ENCODE data around the gene COL16A1. TPM values are rescaled to one million over a fixed set of nuclear protein-coding genes. Genes with fewer than 3 reads are reported as not detected.

COL16A1 gene
- total RNA-seq, 1 donor from 2014 or later: 339 TPM

DNA sequence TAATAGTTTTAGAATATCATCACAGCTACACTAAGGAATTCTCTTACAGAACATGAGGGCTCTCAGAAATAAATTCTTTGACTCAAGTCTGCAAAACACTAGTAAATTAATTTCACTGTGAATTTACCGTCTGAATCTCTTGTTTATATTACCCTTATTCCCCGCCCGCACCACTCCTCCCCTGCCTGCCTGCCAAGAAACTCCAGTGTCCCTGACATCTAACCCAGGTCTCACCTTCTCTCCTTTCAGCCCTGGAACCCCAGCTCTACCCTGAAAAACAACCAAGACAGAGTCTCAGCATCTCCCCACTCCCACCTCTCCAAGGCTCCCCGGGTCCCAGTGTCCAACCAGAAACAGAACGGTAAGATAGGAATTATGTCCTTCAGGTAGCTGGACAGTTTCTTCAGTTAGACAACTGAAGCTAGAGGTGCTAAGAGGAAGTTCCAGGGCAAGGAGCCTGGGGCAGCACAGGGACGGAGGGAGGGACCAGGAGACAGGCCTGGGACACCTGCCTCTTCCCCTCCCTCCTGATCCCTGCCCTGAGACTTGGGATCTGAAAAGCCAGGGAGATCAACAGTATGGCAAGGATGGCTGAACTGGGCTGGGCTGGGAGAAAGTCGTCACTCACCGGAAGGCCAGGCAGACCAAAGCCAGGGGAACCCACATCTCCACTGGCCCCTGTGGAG lies 15.4 kb downstream of the COL16A1 start:
- no peak overlapping the region for H3K27ac ChIP-seq
- no peaks in the 10 kb centered on the region for H3K4me1 ChIP-seq
- H3K27me3 ChIP-seq: no peaks in the 10 kb centered on the region
- intact Hi-C loops (cut with DNase I): no loop called here
- H3K36me3 ChIP-seq: peaks cover 66 to 82% of the 10 kb centered on the region in 2 donors
- TF ChIP-seq, protein P1, sequence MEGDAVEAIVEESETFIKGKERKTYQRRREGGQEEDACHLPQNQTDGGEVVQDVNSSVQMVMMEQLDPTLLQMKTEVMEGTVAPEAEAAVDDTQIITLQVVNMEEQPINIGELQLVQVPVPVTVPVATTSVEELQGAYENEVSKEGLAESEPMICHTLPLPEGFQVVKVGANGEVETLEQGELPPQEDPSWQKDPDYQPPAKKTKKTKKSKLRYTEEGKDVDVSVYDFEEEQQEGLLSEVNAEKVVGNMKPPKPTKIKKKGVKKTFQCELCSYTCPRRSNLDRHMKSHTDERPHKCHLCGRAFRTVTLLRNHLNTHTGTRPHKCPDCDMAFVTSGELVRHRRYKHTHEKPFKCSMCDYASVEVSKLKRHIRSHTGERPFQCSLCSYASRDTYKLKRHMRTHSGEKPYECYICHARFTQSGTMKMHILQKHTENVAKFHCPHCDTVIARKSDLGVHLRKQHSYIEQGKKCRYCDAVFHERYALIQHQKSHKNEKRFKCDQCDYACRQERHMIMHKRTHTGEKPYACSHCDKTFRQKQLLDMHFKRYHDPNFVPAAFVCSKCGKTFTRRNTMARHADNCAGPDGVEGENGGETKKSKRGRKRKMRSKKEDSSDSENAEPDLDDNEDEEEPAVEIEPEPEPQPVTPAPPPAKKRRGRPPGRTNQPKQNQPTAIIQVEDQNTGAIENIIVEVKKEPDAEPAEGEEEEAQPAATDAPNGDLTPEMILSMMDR (IDR thresholded peaks at IDR 0.05): no peak
- DNase-seq (ENCODE audit: low spot score in 2 of 2): no peak
- H3K9me3 ChIP-seq: no peaks in the 10 kb centered on the region
- H3K4me3 ChIP-seq: no peak overlapping the region

DNA sequence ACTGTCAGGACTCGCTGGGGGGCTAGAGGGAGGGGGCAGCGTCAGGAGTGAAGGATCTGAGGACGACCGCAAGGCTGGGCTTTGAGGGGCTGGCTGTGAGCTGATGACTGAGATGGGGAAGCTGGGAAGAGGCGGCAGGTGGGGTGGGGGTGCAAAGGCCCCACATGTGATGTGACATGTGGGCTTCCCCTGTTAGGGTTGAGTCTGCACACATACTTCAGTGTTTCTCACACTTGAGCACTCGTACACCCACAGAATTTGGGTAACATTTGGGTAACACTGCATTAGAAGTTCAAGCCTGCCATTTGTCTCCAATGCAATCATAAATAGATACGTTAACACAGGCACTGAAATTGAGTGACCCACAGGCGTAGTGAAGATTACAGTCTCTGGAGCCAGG lies 16.2 kb downstream of the COL16A1 start:
- DNase-seq (ENCODE audit: low spot score in 2 of 2): no peak
- TF ChIP-seq, protein P1 (IDR thresholded peaks at IDR 0.05): no peak
- intact Hi-C loops (cut with DNase I): no loop called here
- no peaks in the 10 kb centered on the region for H3K9me3 ChIP-seq
- no peaks in the 10 kb centered on the region for H3K4me1 ChIP-seq
- H3K27ac ChIP-seq: no peak overlapping the region
- no peak overlapping the region for H3K4me3 ChIP-seq
- peaks cover 67 to 85% of the 10 kb centered on the region in 2 donors for H3K36me3 ChIP-seq
- H3K27me3 ChIP-seq: no peaks in the 10 kb centered on the region

DNA sequence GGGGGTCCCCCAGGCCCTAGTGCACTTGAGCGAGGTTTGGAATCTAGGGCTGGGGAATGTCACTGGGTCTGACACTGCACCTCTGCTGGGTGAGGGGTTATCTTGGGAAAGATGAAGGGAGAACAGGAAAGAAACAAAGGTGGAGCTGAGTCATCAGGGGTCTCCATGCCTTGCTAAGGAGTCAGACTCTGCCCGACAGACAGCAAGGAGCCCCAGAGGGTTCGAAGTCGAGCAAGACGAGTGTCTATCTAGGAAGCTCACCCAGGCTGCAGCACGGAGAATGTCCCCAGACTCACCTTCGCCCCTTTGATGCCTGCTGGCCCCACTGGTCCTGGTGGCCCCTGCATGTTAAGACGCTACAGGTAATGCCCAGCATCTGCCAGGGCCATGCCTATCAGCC lies 18.0 kb downstream of the COL16A1 start:
- no peak for DNase-seq (ENCODE audit: low spot score in 2 of 2)
- TF ChIP-seq, protein P1 (IDR thresholded peaks at IDR 0.05): no peak
- Histone ChIP-seq H3K4me1 (no peaks in the 10 kb centered on the region), H3K27me3 (no peaks in the 10 kb centered on the region), H3K36me3 (peaks cover 51 to 78% of the 10 kb centered on the region in 2 donors), H3K9me3 (no peaks in the 10 kb centered on the region), H3K27ac (no peak overlapping the region), H3K4me3 (no peak overlapping the region)
- intact Hi-C loops (cut with DNase I): no loop called here

DNA sequence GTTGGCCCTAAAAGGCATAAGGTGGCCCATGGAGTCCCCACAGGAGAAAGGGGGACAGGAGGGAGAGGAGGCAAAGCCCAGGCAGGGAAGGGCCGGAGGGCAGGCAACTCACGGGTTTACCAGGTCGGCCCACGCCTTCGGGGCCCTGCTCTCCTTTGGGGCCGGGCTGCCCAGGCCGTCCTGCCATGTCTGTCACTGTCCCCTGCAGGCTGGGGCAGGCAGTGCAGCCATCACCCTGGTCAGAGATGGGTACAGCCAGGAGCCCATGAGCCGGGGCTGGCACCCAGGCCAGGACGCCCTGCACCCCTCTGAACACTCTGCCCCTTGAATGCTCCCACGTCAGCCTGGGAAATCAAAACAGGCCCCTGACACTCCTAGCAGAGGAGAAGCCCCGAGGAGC lies 19.8 kb downstream of the COL16A1 start:
- H3K36me3 ChIP-seq: peaks cover 49 to 77% of the 10 kb centered on the region in 2 donors
- H3K9me3 ChIP-seq: no peaks in the 10 kb centered on the region
- DNase-seq (ENCODE audit: low spot score in 2 of 2): no peak
- no peaks in the 10 kb centered on the region for H3K4me1 ChIP-seq
- intact Hi-C loops (cut with DNase I): no loop called here
- H3K27me3 ChIP-seq: no peaks in the 10 kb centered on the region
- no peak overlapping the region for H3K4me3 ChIP-seq
- H3K27ac ChIP-seq: no peak overlapping the region
- TF ChIP-seq, protein P1 (IDR thresholded peaks at IDR 0.05): no peak

DNA sequence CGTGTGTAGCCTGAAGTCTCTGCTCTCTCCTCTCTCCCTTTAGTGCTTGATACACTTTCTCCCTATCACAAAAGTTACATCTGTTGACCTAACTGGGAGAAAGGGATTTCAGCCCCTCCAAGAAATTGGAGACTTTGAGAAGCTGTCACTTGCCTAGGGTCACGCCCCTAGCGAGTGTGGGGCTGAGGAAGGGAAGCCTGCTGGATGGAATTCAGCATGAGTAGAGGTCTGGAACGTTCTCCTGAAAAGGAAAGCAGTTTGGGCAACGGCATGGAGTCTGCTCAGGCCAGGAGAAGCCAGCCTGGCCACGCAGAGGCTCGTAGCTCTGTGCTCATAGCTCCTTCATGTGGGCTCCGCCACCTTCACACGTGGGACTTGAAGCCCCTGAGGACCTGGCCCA lies 22.4 kb downstream of the COL16A1 start:
- no peak for DNase-seq (ENCODE audit: low spot score in 2 of 2)
- Histone ChIP-seq H3K36me3 (peaks cover 38 to 74% of the 10 kb centered on the region in 2 donors), H3K27me3 (no peaks in the 10 kb centered on the region), H3K4me3 (no peak overlapping the region), H3K9me3 (no peaks in the 10 kb centered on the region), H3K27ac (peak overlapping the region; percentile 37 to 53), H3K4me1 (no peaks in the 10 kb centered on the region)
- TF ChIP-seq, protein P1 (IDR thresholded peaks at IDR 0.05): no peak
- intact Hi-C loops (cut with DNase I): no loop called here
